ENCODE measurements around the gene PFN3.

The PFN3 gene

DNA sequence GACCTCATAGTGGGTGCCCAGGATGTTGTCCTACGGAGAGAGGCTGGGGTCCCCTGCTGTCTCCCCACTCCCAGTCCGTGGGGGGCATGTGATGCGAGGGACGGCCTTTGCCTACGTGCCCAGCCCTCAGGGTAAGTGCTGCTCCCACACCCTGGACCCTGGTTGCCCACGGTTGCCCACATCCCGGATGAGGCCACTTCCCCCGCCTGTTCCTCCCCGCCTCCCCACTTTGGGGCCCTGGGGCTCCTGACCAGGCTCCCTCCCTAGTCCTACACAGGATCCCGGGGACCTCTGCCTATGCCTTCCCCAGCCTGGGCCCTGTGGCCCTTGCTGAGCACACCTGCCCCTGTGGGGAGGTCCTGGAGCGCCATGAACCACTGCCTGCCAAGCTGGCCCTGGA, 14.7 kb downstream of the PFN3 start:
- no peak overlapping the region for H3K4me3 ChIP-seq (ENCODE audit: low read depth, low read length)
- DNase-seq (ENCODE audit: low read depth): no peak
- TF ChIP-seq, protein P1, sequence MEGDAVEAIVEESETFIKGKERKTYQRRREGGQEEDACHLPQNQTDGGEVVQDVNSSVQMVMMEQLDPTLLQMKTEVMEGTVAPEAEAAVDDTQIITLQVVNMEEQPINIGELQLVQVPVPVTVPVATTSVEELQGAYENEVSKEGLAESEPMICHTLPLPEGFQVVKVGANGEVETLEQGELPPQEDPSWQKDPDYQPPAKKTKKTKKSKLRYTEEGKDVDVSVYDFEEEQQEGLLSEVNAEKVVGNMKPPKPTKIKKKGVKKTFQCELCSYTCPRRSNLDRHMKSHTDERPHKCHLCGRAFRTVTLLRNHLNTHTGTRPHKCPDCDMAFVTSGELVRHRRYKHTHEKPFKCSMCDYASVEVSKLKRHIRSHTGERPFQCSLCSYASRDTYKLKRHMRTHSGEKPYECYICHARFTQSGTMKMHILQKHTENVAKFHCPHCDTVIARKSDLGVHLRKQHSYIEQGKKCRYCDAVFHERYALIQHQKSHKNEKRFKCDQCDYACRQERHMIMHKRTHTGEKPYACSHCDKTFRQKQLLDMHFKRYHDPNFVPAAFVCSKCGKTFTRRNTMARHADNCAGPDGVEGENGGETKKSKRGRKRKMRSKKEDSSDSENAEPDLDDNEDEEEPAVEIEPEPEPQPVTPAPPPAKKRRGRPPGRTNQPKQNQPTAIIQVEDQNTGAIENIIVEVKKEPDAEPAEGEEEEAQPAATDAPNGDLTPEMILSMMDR (IDR thresholded peaks at IDR 0.05; ENCODE audit: low read depth, low read length, missing control alignments): no peak

DNA sequence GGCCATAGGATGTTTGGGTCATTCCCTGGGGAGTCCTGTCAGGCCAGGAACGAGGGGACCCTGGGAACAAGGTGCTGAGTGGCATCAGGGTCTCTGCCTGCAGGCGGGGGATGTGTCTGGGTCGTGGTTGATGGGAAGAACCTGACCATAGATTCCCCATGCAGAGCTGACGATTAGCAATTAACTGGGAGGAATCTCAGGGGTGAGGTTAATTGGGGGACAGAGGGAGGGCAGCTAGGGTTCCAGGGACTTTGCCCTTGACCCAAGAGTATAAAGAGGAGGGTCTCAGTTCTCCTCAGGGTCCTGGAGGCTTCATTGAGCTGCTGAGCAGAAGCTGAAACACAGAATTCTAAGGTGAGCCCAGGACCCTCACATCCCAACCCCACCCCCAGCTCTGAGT, 16.3 kb downstream of the PFN3 start, which contains the start of gene SLC34A1:
Gene SLC34A1 (plus strand): TSS at position 301 of the 400 bp plus-strand sequence. CDS start 1,308 bp downstream, outside the sequence.
- DNase-seq (ENCODE audit: low read depth): no peak
- TF ChIP-seq, protein P1 (IDR thresholded peaks at IDR 0.05; ENCODE audit: low read depth, low read length, missing control alignments): no peak
- H3K4me3 ChIP-seq (ENCODE audit: low read depth, low read length): no peak within 1 kb of the TSS

DNA sequence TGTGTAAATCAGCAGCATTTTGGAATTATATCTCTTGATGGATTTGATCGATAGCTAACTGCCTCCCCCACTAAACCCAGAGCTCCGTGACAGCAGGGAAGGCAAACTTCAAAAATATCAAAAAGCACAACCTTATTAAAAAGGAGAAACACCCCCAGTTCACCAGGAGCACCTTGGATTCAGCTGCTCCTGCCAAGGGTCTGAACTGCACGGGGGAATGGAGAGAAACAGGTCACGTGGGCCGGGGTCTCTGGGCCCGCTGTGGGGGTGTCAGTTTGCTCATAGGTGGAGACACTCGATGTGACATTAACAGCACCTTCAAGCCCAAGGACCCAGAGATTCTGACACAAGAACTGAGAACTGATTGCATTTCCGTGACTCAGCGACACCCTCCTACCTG, 17.3 kb downstream of the PFN3 start:
- H3K4me3 ChIP-seq (ENCODE audit: low read depth, low read length): no peak overlapping the region
- TF ChIP-seq, protein P1 (IDR thresholded peaks at IDR 0.05; ENCODE audit: low read depth, low read length, missing control alignments): no peak
- no peak for DNase-seq (ENCODE audit: low read depth)

DNA sequence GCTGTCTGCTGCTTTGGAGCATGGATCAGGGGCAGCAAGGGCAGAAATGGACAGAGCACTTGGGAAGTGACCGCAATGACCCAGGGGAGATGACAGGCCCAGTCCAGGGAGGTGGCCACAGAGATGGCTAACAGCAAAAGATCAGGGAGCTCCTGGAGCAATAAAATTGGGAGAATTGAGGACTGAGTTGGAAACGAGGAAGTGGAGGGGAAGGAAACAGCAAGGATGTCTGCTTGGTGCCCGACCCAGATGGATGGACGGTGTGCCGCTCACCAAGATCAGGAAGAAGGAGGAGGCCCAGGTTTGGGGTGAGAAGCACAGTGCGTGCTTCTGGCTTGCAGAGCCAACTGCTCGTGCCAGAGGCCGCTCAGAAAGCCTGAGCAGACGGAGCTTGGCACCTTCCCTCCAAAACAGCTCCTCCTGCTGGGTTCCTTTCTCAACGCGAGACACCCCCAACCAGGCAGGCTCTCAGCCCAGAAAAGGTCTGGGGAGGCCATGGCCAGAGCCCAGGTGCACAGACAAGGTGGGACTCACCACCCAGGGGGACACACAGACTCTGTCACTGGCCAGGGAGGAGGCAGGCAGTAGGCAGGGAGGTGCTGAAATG, 17.9 kb downstream of the PFN3 start:
- TF ChIP-seq, protein P1 (IDR thresholded peaks at IDR 0.05; ENCODE audit: low read depth, low read length, missing control alignments): peak; percentile 28

DNA sequence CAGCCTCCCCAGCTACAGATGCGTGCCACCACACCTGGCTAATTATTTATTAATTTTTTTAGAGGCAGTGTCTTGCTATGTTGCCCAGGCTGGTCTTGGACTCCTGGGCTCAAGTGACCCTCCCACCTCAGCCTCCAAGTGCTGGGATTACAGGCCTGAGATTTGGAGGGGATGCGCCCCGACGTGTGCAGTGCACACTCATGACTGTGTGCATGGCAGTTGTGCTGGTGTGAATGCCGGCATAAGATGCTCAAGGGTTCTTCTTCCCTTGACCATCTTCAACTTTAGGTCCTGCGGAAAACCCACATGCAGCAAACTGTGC, 19.7 kb downstream of the PFN3 start:
- no peak overlapping the region for H3K4me3 ChIP-seq (ENCODE audit: low read depth, low read length)
- no peak for DNase-seq (ENCODE audit: low read depth)
- TF ChIP-seq, protein P1 (IDR thresholded peaks at IDR 0.05; ENCODE audit: low read depth, low read length, missing control alignments): no peak

More for the DNA sequence above, 17.9 kb downstream of the PFN3 start:
- H3K4me3 ChIP-seq (ENCODE audit: low read depth, low read length): no peak overlapping the region
- DNase-seq (ENCODE audit: low read depth): no peak

DNA sequence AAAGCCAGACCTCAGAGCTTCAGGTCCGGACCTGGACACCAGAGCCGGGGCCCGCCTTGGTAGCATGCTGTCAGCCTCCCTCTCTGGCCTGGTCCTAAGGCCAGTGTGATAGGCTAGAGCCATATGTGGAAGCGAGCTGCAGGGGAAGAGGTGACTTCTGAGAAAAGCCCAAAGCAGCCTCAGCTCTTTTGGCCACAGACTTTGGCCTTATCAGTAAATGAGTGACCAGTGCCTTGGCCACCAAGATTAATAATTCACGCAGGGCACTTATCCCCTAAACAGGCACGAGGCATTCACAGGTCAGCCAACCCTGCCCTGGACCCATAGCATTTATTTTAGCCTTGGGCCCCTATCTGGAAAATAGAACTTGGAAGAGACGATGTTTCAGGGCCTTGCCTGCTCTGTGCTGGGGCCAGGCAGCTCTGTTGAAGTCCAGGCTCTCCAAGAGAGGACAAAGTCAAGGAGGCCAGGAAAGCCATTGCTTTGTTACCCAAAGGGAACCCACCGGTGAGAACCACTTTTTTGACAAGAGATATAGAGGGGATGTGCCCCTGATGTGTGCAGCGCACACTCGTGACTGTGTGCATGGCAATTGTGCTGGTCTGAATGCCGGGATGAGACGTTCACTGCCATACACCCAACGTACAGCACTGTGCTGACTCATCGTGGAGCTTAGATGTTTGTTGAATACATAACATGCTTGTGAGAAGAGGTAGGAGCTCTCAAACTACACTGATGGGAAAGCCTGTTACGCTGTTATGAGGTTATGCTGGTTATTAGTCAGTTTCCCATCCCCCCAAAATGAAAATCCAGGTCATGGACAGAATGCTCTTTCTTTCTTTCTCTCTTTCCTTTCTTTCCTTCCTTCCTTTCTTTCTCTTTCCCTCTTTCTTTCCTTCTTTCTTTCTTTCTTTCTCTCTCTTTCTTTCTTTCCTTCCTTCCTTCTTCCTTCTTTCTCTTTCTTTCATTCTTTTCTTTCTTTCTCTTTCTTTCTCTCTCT, 21.3 kb downstream of the PFN3 start:
- TF ChIP-seq, protein P1 (IDR thresholded peaks at IDR 0.05; ENCODE audit: low read depth, low read length, missing control alignments): no peak
- DNase-seq (ENCODE audit: low read depth): no peak
- no peak overlapping the region for H3K4me3 ChIP-seq (ENCODE audit: low read depth, low read length)
